Astrocyte (in vitro differentiated cells and primary cell): ENCODE measurements around the gene AGPAT4.

ENCODE experiments used
- CTCF ChIP-seq: IDR thresholded peaks from 2 replicates; pipeline ENCODE4 v1.5.1; 2011; ENCODE audit warnings: low read depth, mild to moderate bottlenecking, inconsistent platforms, low read length, moderate library complexity; ENCODE audit not compliant: insufficient read depth
- EZH2 ChIP-seq: IDR thresholded peaks from 2 replicates; pipeline ENCODE4 v1.6.1; 2012; ENCODE audit warnings: mild to moderate bottlenecking, low read length, inconsistent platforms; ENCODE audit not compliant: insufficient read depth

- no peak for TF ChIP-seq CTCF
- TF ChIP-seq EZH2: no peak
Measured at GRCh38 chr6:161266513-161267230, 7.2 kb downstream of the AGPAT4 start.
